HEK293 (cell line): ENCODE data around the gene SMPD3.

Source experiments
- CTCF ChIA-PET: fragments of 350-600 bp; formaldehyde crosslinking; extraction: SDS; loops from one replicate; lab custom pipeline; 2021; ENCODE audit warnings: antibody characterized with exemption; lab: Yijun Ruan, JAX
- POLR2A ChIA-PET: fragments of 300-600 bp; formaldehyde crosslinking; extraction: SDS; loops from one replicate; lab custom pipeline; 2020; ENCODE audit warnings: antibody characterized with exemption, inconsistent platforms; lab: Yijun Ruan, JAX
- H3K27ac ChIP-seq: fragments of 200-500 bp; sonication (Bioruptor generic); 2 replicates; pipeline ENCODE4 v1.5.1; 2014; ENCODE audit warnings: low read depth, low read length, control low read depth, inconsistent platforms; ENCODE audit errors: extremely low read depth
- H3K36me3 ChIP-seq, 2 experiments: fragments of 200-500 bp in 1 of 2; sonication (Bioruptor generic) in 1 of 2; 1 replicate in 1 of 2; 2 replicates in 1 of 2; pipeline ENCODE4 v1.5.1; 2014 to 2017; ENCODE audit warnings: inconsistent platforms in 2 of 2, low read length in 2 of 2; ENCODE audit not compliant: control insufficient read depth in 2 of 2, insufficient read depth in 1 of 2
- H3K4me1 ChIP-seq: fragments of 200-500 bp; sonication (Bioruptor generic); 2 replicates; pipeline ENCODE4 v1.5.1; 2014; ENCODE audit warnings: mild to moderate bottlenecking, low read length, inconsistent platforms; ENCODE audit not compliant: control insufficient read depth, insufficient read depth
- H3K4me3 ChIP-seq: 2 replicates; pipeline ENCODE4 v1.5.1; 2011; ENCODE audit warnings: low read depth, mild to moderate bottlenecking, control low read depth, low read length, moderate library complexity
- H3K9me3 ChIP-seq: fragments of 200-500 bp; sonication (Bioruptor generic); 2 replicates; pipeline ENCODE4 v1.5.1; 2014; ENCODE audit warnings: low read depth, low read length, inconsistent platforms; ENCODE audit not compliant: control insufficient read depth, insufficient read depth
- AEBP2 ChIP-seq: fragments of 450-650 bp; formaldehyde crosslinking; IDR thresholded peaks from 2 replicates; pipeline ENCODE4 v1.5.1; 2016; ENCODE audit warnings: missing biosample characterization, missing genetic modification characterization, borderline replicate concordance
- GLI4 ChIP-seq: fragments of 450-650 bp; formaldehyde crosslinking; IDR thresholded peaks from 2 replicates; pipeline ENCODE4 v1.5.1; 2016; ENCODE audit warnings: missing biosample characterization, missing genetic modification characterization
- PRDM1 ChIP-seq: fragments of 450-650 bp; formaldehyde crosslinking; IDR thresholded peaks from 2 replicates; pipeline ENCODE4; 2016; ENCODE audit warnings: missing biosample characterization, missing genetic modification characterization
- PRDM4 ChIP-seq: fragments of 450-650 bp; formaldehyde crosslinking; IDR thresholded peaks from 2 replicates; pipeline ENCODE4 v1.5.1; 2017; ENCODE audit warnings: missing biosample characterization, missing genetic modification characterization
- SALL2 ChIP-seq: fragments of 450-650 bp; formaldehyde crosslinking; IDR thresholded peaks from 2 replicates; pipeline ENCODE4 v1.5.0; 2017; ENCODE audit warnings: missing biosample characterization, mild to moderate bottlenecking, missing genetic modification characterization, borderline replicate concordance
- WT1 ChIP-seq: fragments of 450-650 bp; formaldehyde crosslinking; IDR thresholded peaks from 2 replicates; pipeline ENCODE4 v1.5.1; 2016; ENCODE audit warnings: missing biosample characterization, missing genetic modification characterization
- YY2 ChIP-seq: fragments of 450-650 bp; formaldehyde crosslinking; IDR thresholded peaks from 2 replicates; pipeline ENCODE4 v1.5.1; 2016; ENCODE audit warnings: missing biosample characterization, missing genetic modification characterization
- ZBTB21 ChIP-seq: fragments of 450-650 bp; formaldehyde crosslinking; IDR thresholded peaks from 2 replicates; pipeline ENCODE4 v1.5.1; 2017; ENCODE audit warnings: missing biosample characterization, missing genetic modification characterization
- ZEB2 ChIP-seq: fragments of 450-650 bp; formaldehyde crosslinking; IDR thresholded peaks from 2 replicates; pipeline ENCODE4 v1.5.1; 2016; ENCODE audit warnings: missing biosample characterization, missing genetic modification characterization
- ZFP41 ChIP-seq: fragments of 450-650 bp; formaldehyde crosslinking; IDR thresholded peaks from 2 replicates; pipeline ENCODE4 v1.5.1; 2016; ENCODE audit warnings: missing biosample characterization, missing genetic modification characterization, borderline replicate concordance
- ZNF10 ChIP-seq: fragments of 450-650 bp; formaldehyde crosslinking; IDR thresholded peaks from 2 replicates; pipeline ENCODE4 v1.5.1; 2017; ENCODE audit warnings: missing biosample characterization, missing genetic modification characterization
- ZNF114 ChIP-seq: fragments of 450-650 bp; formaldehyde crosslinking; IDR thresholded peaks from 2 replicates; pipeline ENCODE4 v1.5.0; 2017; ENCODE audit warnings: missing biosample characterization, missing genetic modification characterization
- ZNF169 ChIP-seq: fragments of 450-650 bp; formaldehyde crosslinking; IDR thresholded peaks from 2 replicates; pipeline ENCODE4 v1.5.1; 2016; ENCODE audit warnings: missing biosample characterization, missing genetic modification characterization
- ZNF202 ChIP-seq: fragments of 450-650 bp; formaldehyde crosslinking; IDR thresholded peaks from 2 replicates; pipeline ENCODE4 v1.5.1; 2016; ENCODE audit warnings: missing biosample characterization, missing genetic modification characterization, borderline replicate concordance
- ZNF211 ChIP-seq: fragments of 450-650 bp; formaldehyde crosslinking; IDR thresholded peaks from 2 replicates; pipeline ENCODE4 v1.5.1; 2016; ENCODE audit warnings: low read depth, missing biosample characterization, missing genetic modification characterization
- ZNF311 ChIP-seq: fragments of 450-650 bp; formaldehyde crosslinking; IDR thresholded peaks from 2 replicates; pipeline ENCODE4 v1.5.1; 2017; ENCODE audit warnings: missing biosample characterization, missing genetic modification characterization, borderline replicate concordance
- ZNF404 ChIP-seq: fragments of 450-650 bp; formaldehyde crosslinking; IDR thresholded peaks from 2 replicates; pipeline ENCODE4 v1.5.1; 2017; ENCODE audit warnings: missing biosample characterization, missing genetic modification characterization
- ZNF530 ChIP-seq: fragments of 450-650 bp; formaldehyde crosslinking; IDR thresholded peaks from 2 replicates; pipeline ENCODE4 v1.5.1; 2016; ENCODE audit warnings: low read depth, missing biosample characterization, missing genetic modification characterization
- ZNF555 ChIP-seq: fragments of 450-650 bp; formaldehyde crosslinking; conservative IDR thresholded peaks from 2 replicates; pipeline ENCODE4 v1.5.1; 2017; ENCODE audit warnings: missing biosample characterization, mild to moderate bottlenecking, missing genetic modification characterization, inconsistent platforms
- ZNF623 ChIP-seq: fragments of 450-650 bp; formaldehyde crosslinking; IDR thresholded peaks from 2 replicates; pipeline ENCODE4 v1.5.1; 2016; ENCODE audit warnings: missing biosample characterization, missing genetic modification characterization
- ZNF658 ChIP-seq: fragments of 450-650 bp; formaldehyde crosslinking; IDR thresholded peaks from 2 replicates; pipeline ENCODE4; 2016; ENCODE audit warnings: missing biosample characterization, missing genetic modification characterization
- ZNF677 ChIP-seq: fragments of 450-650 bp; IDR thresholded peaks from 2 replicates; pipeline ENCODE4 v1.5.0; 2018; ENCODE audit warnings: missing biosample characterization, mild to moderate bottlenecking, missing genetic modification characterization, moderate library complexity
- ZNF692 ChIP-seq: fragments of 450-650 bp; formaldehyde crosslinking; IDR thresholded peaks from 2 replicates; pipeline ENCODE4 v1.5.1; 2016; ENCODE audit warnings: missing biosample characterization, missing genetic modification characterization
- ZNF792 ChIP-seq: fragments of 450-650 bp; formaldehyde crosslinking; IDR thresholded peaks from 2 replicates; pipeline ENCODE4 v1.5.1; 2016; ENCODE audit warnings: missing biosample characterization, missing genetic modification characterization
- ZNF843 ChIP-seq: fragments of 450-650 bp; formaldehyde crosslinking; IDR thresholded peaks from 2 replicates; pipeline ENCODE4 v1.5.1; 2016; ENCODE audit warnings: missing biosample characterization, missing genetic modification characterization
- ZXDB ChIP-seq: fragments of 450-650 bp; formaldehyde crosslinking; IDR thresholded peaks from 2 replicates; pipeline ENCODE4 v1.5.1; 2016; ENCODE audit warnings: missing biosample characterization, missing genetic modification characterization

The SMPD3 gene

GRCh38 chr16:68395167-68395786 lies 53.0 kb downstream of the SMPD3 start:
- Histone ChIP-seq H3K4me3 (no peak overlapping the region), H3K36me3 (no peaks in the 10 kb centered on the region), H3K9me3 (no peaks in the 10 kb centered on the region)
- ChIA-PET CTCF (interaction anchor here (0.6 to 3.2 kb wide), 10 partner anchors 9 to 852 kb away, joined by 3 to 9 read pairs (median 3); no protein-coding TSS in a partner anchor), POLR2A (no interaction called here)
- TF ChIP-seq PRDM4: no peak
- no peak for TF ChIP-seq ZNF10 (tag by site-specific recombination)
- no peak for TF ChIP-seq SALL2 (tag by site-specific recombination)
- no peak for TF ChIP-seq ZFP41 (tag by site-specific recombination)
- no peak for TF ChIP-seq AEBP2 (tag by site-specific recombination)
- no peak for TF ChIP-seq ZNF792
- TF ChIP-seq ZNF555 (tag by site-specific recombination): no peak
- no peak for TF ChIP-seq ZBTB21 (tag by site-specific recombination)
- TF ChIP-seq ZNF692 (tag by site-specific recombination): no peak
- no peak for TF ChIP-seq ZNF211 (tag by site-specific recombination)
- TF ChIP-seq, all 188 proteins: peak for 0
- Histone ChIP-seq H3K27ac (no peak overlapping the region), H3K4me1 (no peaks in the 10 kb centered on the region)

- POLR2A ChIA-PET: no interaction called here
- CTCF ChIA-PET: interaction anchor here (0.7 to 1.3 kb wide), 2 partner anchors 12 to 15 kb away, joined by 3 to 4 read pairs; no protein-coding TSS in a partner anchor
- H3K9me3 ChIP-seq: no peaks in the 10 kb centered on the region
- TF ChIP-seq ZNF677 (tag by site-specific recombination) (no peak), ZEB2 (tag by site-specific recombination) (no peak), ZNF658 (no peak), ZNF843 (tag by site-specific recombination) (no peak), ZNF311 (no peak), WT1 (no peak), ZNF202 (tag by site-specific recombination) (no peak), ZNF623 (no peak), PRDM1 (tag by site-specific recombination) (no peak), GLI4 (tag by site-specific recombination) (no peak), ZNF114 (tag by site-specific recombination) (no peak), ZNF530 (tag by site-specific recombination) (no peak), ZXDB (tag by site-specific recombination) (no peak), ZNF169 (tag by site-specific recombination) (no peak), ZNF404 (no peak), YY2 (tag by site-specific recombination) (no peak)
- TF ChIP-seq, all 188 proteins: peak for 0
- H3K36me3 ChIP-seq: no peaks in the 10 kb centered on the region
- no peak overlapping the region for H3K27ac ChIP-seq
- H3K4me3 ChIP-seq: no peak overlapping the region
- H3K4me1 ChIP-seq: no peaks in the 10 kb centered on the region
These were observed 55.0 kb downstream of the SMPD3 start for GRCh38 chr16:68393333-68393732.
